HT1080 (cell line): Measurements from ENCODE around the gene MEIOSIN. TPM values are rescaled to one million over a fixed set of nuclear protein-coding genes. Genes with fewer than 3 reads are reported as not detected.
A peak's percentile ranks its signal among the peaks of the same experiment; 100 is the strongest.
"Not testable (repeated sequence)": the region's sequence is repeated elsewhere in the genome, so short reads cannot be mapped to it uniquely, and the experiment has no call there.

Source experiments
- DNase-seq: peaks from one replicate; pipeline ENCODE4 v3.0.0-alpha.2; 2015; ENCODE audit warnings: low read depth
- total RNA-seq: library from RNA; depleted of rRNA; stranded (reverse); fragments of >200 nt; shearing (Covaris generic); gene quantifications from 2 replicates; pipeline ENCODE4 v1.2.3, GENCODE V29; 2014; rRNA removed

The MEIOSIN gene
- total RNA-seq, 1 experiment from 2014 or later, result 0.37 TPM

DNA sequence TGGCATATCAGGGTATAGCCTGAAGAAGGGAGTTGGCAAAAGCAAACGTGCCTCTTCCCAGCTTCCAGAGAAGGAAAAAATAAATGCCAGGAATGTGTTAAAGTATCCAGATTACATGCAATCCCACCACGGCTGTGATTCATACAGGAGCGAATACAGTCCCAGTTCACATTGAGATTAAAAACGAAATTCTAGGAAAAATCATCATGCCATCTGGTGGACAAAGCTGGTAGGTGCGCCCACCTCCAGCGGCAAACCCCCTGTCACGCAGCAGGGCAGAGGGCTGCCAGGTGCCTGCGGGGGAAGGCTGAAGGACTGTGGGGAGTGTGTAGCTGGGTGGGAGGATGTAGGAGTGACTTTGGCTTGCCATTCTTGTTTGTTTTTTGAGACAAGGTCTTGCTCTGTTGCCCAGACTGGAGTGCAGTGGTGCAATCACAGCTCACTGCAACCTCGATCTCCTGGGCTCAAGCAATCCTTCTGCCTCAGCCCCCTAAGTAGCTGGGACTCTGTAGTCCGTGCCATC is 65.8 kb downstream of the MEIOSIN start:
- peak; percentile 77 for DNase-seq

DNA sequence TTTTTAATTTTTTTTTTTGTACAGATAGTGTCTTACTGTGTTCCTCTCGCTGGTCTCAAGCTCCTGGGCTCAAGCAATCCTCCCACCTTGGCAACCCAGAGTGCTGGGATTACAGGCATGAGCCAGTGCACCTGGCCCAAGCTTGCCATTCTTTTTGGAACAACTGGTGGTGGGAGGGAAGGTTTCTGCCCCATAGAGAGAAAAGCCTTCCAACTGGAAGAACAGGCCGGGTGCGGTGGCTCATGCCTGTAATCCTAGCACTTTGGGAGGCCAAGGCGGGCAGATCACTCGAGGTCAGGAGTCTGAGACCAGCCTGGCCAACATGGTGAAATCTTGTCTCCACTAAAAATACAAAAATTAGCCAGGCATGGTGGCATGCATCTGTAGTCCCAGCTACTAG is 66.3 kb downstream of the MEIOSIN start:
- not testable (repeated sequence) for DNase-seq

DNA sequence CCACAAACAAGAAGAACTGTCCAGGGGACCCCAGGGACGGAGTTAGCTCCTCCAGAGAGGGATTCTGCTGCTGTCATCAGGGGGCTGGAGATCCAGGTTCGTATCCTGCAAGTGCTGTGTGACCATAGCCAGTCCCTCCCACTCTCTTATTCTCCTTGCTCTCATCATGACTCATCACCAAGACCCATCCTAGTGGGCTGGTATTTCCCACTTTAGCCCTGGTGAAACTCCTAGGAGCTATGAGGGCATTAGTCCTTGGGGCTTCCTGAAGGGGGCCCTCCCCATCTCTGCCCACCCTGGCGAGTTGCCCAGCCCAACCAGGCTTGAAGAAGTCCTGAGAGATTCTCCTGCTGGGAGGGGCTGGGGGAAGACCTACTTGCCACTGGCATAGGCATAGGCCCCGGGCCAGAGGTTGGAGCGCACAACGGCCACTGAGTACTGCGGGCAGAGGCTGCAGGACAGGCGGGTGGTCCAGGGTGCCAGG is 66.9 kb downstream of the MEIOSIN start:
- peak; percentile 76 for DNase-seq

DNA sequence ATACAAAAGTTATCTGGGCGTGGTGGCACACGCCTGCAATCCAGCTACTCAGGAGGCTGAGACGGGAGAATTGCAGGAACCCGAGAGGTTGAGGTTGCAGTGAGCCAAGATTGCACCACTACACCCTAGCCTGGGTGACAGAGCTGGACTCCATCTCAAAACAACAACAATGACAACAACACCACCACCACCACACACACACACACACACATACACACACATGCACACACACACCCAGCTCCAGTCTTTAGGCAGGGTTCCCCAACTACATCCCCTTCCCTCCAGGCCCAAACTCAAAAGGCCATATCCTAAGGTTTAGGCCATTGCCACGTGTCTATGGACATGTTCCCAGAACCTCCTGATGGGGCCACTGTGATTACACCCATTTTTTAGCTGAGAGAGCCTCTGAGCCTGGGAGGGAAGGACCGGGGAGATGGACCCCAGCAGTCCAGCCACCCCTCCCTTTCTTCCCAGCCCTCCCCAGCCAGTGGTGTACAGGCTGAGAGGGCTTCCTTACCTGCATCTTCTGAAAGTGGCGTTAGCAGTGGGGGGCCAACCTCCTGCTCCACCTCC is 68.5 kb downstream of the MEIOSIN start:
- no peak for DNase-seq

DNA sequence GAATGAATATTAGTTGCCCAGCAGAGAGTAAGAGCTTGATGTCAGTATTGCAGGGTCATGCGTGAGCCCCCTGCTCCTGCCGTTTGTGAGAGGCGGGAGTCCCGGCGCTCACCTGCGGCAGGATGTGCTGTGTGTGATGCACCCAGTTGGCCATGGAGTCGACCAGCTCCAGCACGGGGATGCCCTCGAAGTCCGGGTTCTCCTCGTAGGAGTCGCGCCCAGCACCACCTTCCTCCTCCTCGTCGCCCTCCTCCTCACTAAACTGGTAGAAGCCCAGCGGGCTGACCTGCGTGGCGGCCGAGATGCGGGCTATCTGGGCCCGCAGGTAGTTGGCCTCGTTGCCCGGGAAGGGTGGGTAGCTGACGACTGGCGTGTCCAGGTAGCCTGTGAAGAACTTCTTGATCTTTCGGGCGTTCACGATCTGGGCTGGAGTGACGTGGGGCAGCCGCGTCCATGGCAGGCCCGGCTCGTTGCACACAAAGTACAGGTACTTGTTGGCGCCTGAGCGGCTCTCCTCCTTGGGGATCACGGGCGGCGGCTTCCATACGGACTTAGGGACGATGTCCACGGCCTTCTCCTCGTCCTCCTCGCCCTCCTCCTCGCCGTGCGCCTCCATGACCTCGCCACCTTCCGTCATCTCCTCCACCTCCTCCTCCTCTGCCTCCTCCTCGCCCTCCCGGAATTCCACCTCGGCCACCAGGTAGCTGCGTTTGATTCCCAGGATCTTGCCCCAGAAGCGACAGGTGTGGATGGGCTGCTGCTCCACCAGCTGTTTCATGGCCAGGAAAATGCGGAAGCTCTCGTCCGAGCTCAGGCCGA is 71.1 kb downstream of the MEIOSIN start:
- DNase-seq, result no peak

DNA sequence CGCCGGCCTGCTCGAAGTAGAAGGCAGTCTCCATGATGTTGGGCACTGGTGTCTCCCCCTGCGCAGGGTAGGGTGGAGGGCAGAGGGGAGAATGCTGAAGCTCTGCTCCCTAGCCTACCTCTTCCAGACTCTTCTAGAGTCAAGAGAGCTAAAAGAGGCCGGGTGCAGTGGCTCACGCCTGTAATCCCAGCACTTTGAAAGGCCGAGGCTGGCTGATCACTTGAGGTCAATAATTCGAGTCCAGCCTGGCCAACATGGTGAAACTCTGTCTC is 71.7 kb downstream of the MEIOSIN start:
- DNase-seq, result no peak

DNA sequence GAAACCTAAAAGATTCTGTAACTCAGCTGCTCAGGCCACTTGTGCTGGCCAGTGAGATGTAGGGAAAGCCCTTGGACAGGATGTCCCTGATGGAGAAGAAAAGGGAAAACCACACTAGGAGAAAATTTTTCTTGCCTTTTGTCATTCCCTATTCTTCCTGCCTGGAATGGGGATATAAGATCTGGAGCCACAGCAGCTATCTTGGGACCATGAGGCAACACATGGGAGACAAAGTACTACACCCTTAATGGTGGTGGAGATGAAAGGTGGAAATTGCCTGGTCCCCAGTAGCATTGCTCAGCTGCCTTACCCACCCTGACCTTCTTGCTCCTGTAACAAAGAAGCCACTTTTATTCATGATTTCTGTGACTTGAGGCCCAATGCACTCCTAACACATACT is 72.5 kb downstream of the MEIOSIN start:
- DNase-seq, result no peak

DNA sequence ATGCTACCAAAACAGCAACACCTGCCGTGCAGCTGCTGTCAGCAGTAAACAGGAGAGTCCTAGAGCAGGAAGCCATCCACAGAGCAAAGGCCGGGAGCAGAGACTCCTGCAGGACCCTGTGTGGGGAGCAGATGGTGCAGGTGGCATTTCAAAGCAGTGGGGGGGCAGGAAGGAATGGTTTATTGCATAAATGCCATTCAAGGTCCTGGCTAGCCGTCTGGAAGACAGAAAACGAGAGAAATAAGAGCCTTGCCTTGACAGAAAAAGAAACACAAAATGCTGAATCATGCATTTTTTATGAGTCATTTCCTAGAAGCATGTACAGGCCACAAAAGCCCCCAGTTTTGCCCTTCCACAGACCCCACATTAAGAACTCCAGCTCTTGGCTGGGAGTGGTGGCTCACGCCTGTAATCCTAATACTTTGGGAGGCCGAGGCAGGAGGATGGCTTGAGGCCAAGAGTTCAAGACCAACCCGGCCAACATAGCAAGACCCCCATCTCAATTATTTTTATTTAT is 76.5 kb downstream of the MEIOSIN start:
- DNase-seq, result peak; percentile 94

DNA sequence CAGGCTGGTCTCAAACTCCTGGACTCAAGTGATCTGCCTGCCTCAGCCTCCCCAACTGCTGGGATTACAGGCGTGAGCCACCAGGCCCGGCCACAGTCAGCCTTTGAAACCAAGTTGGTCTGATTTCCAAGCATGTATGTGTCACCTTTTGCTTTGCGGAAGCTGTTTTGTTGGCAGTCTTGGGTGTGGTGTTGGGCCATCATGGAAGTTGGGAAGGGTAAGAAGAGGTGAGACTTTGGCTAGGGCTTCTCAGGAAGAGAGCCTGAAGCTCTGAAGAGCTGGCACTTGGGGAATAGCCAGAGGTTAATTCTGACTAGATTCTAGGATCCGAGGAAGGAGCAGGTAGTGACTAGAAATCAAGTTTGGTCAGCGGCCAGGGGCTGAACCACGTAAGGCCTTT is 79.1 kb downstream of the MEIOSIN start:
- no peak for DNase-seq

Other genes starting within 250 kb of the MEIOSIN start
- gene RTN2, start 236.4 kb upstream of the MEIOSIN start, total RNA-seq, result 12.9 and 13.7 TPM in 2 replicates
- 0.34 and 2.9 TPM in 2 replicates for gene PPM1N, start 235.0 kb upstream of the MEIOSIN start, total RNA-seq
- 248 and 269 TPM in 2 replicates for gene VASP, start 226.0 kb upstream of the MEIOSIN start, total RNA-seq
- gene OPA3, start 148.6 kb upstream of the MEIOSIN start, total RNA-seq, result 12.4 and 14.3 TPM in 2 replicates
- 0.03 and 0.10 TPM in 2 replicates for gene GPR4, start 131.2 kb upstream of the MEIOSIN start, total RNA-seq
- gene EML2, start 94.0 kb upstream of the MEIOSIN start, total RNA-seq, result 18.8 and 28.4 TPM in 2 replicates
- 0.07 and 0.23 TPM in 2 replicates for gene GIPR, start 65.2 kb upstream of the MEIOSIN start, total RNA-seq
- 612 and 1,194 TPM in 2 replicates for gene SNRPD2, start 41.5 kb upstream of the MEIOSIN start, total RNA-seq
- gene QPCTL, start 40.8 kb upstream of the MEIOSIN start, total RNA-seq, result 16.9 and 20.9 TPM in 2 replicates
- gene FBXO46, start 2.5 kb upstream of the MEIOSIN start, total RNA-seq, result 9.5 and 14.2 TPM in 2 replicates
- 7.7 and 10.2 TPM in 2 replicates for gene SIX5, start 35.8 kb downstream of the MEIOSIN start, total RNA-seq
- 7.0 and 10.1 TPM in 2 replicates for gene DMPK, start 49.1 kb downstream of the MEIOSIN start, total RNA-seq
- gene DMWD, start 59.4 kb downstream of the MEIOSIN start, total RNA-seq, result 35.9 and 44.3 TPM in 2 replicates
- 0.13 TPM in 1 of 2 replicates, not detected in the other for gene RSPH6A, start 81.9 kb downstream of the MEIOSIN start, total RNA-seq
- 73.4 and 89.3 TPM in 2 replicates for gene SYMPK, start 129.7 kb downstream of the MEIOSIN start, total RNA-seq
- 2.2 and 2.8 TPM in 2 replicates for gene FOXA3, start 130.9 kb downstream of the MEIOSIN start, total RNA-seq
- gene IRF2BP1, start 152.7 kb downstream of the MEIOSIN start, total RNA-seq, result 57.1 and 57.4 TPM in 2 replicates
- 2.2 and 4.4 TPM in 2 replicates for gene MYPOP, start 169.2 kb downstream of the MEIOSIN start, total RNA-seq
- gene NANOS2, start 181.3 kb downstream of the MEIOSIN start, total RNA-seq, result not detected in 2 replicates
- 0.47 and 0.59 TPM in 2 replicates for gene NOVA2, start 240.4 kb downstream of the MEIOSIN start, total RNA-seq